Bronchial epithelial cell (primary cell): ENCODE results near the gene ARID5B. TPM values are rescaled to one million over a fixed set of nuclear protein-coding genes. Genes with fewer than 3 reads are reported as not detected.

Experiments used
- DNase-seq: peaks from one replicate; pipeline ENCODE4 v3.0.0-alpha.2; 2010; ENCODE audit warnings: low read depth
- FAIRE-seq: peaks from 2 replicates; lab custom pipeline; 2011; peaks lifted over from hg19 to GRCh38; lab: Jason Lieb, UNC
- H3K27me3 ChIP-seq: 2 replicates; pipeline ENCODE4 v1.5.1; 2011; ENCODE audit warnings: low read length; ENCODE audit not compliant: control insufficient read depth, insufficient read depth
- H3K36me3 ChIP-seq: 2 replicates; pipeline ENCODE4 v1.5.1; 2011; ENCODE audit warnings: low read length; ENCODE audit not compliant: control insufficient read depth, insufficient read depth
- H3K4me3 ChIP-seq: 2 replicates; pipeline ENCODE4 v1.5.1; 2011; ENCODE audit warnings: mild to moderate bottlenecking, low read depth, low read length, control low read depth
- total RNA-seq: library from RNA; depleted of rRNA; stranded (reverse); fragments of >200 nt; gene quantifications from 2 replicates; pipeline ENCODE4 v1.2.1, GENCODE V29; 2014
- TF ChIP-seq, protein P1 (sequence below): IDR thresholded peaks from 2 replicates; pipeline ENCODE4 v1.5.1; 2011; ENCODE audit warnings: mild to moderate bottlenecking, moderate library complexity, low read length, control low read depth, inconsistent platforms; ENCODE audit not compliant: insufficient read depth, severe bottlenecking

Gene ARID5B
- total RNA-seq, 1 donor from 2014 or later: 7.1 TPM

GRCh38 chr10:61965703-61966395, 64.3 kb downstream of the ARID5B start:
- FAIRE-seq (no peak), DNase-seq (no peak)
- TF ChIP-seq, protein P1, sequence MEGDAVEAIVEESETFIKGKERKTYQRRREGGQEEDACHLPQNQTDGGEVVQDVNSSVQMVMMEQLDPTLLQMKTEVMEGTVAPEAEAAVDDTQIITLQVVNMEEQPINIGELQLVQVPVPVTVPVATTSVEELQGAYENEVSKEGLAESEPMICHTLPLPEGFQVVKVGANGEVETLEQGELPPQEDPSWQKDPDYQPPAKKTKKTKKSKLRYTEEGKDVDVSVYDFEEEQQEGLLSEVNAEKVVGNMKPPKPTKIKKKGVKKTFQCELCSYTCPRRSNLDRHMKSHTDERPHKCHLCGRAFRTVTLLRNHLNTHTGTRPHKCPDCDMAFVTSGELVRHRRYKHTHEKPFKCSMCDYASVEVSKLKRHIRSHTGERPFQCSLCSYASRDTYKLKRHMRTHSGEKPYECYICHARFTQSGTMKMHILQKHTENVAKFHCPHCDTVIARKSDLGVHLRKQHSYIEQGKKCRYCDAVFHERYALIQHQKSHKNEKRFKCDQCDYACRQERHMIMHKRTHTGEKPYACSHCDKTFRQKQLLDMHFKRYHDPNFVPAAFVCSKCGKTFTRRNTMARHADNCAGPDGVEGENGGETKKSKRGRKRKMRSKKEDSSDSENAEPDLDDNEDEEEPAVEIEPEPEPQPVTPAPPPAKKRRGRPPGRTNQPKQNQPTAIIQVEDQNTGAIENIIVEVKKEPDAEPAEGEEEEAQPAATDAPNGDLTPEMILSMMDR: no peak
- H3K4me3 ChIP-seq: no peak overlapping the region
- no peaks in the 10 kb centered on the region for H3K27me3 ChIP-seq
- H3K36me3 ChIP-seq: peaks cover 3% of the 10 kb centered on the region

GRCh38 chr10:61967298-61967697, 65.8 kb downstream of the ARID5B start:
- no peak overlapping the region for H3K4me3 ChIP-seq
- FAIRE-seq: no peak
- H3K27me3 ChIP-seq: no peaks in the 10 kb centered on the region
- H3K36me3 ChIP-seq: peaks cover 3% of the 10 kb centered on the region
- TF ChIP-seq, protein P1: no peak
- DNase-seq: no peak

DNA sequence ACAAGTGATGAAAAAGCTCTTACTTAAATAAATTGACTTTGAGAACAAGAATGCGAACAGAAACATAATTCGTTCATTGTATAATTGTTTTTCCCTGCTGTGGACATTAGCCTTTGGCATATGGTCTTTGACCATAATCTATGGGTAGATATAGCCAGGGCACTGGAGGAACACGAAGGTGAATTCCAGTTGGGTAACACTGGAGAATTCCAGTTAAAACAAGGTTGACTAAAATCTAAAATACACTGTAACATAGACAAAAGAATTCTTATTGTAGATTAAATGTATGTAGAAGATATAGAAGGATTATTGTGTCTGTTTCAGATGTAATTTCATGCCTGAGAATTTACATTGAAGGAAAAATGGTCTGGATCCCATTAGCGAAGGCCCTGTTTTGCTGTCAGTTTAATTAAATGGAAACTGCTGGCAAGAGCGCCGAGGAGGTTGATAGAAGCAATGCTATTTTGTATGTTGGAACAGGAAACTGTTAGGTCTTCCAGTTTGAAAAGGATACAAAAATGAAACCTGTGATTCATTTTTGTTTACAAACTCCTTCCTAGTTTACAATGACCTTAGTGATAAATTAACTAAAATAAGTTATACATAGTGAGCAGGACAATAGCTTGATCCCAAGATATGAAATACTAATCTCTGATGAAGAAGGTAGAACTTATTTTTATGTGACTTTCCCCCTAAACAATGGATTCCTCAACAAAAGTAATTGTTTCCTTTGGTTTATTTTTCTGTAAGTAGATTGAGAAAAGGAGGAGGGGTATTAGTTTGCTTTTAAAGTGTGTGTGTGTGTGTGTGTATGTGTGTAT, 68.9 kb downstream of the ARID5B start:
- FAIRE-seq (no peak), DNase-seq (no peak)
- peaks cover 3% of the 10 kb centered on the region for H3K36me3 ChIP-seq
- no peak overlapping the region for H3K4me3 ChIP-seq
- TF ChIP-seq, protein P1: no peak
- no peaks in the 10 kb centered on the region for H3K27me3 ChIP-seq

DNA sequence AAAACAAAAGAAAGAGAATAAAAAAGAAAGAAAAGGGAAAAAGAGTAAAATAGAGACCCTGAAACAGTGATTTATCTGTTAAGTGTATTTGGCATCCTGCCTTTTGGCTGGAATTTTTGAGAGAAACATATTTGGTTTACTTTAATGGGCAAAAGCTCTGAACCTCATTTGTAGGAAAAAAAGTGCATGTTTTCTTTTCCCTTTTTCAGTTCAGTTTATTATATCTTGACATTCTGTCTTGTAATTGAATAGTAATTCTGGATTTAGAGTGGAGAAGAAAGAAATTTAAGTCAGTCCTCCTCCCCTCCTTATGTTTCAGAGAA, 69.5 kb downstream of the ARID5B start:
- DNase-seq: no peak
- Histone ChIP-seq H3K4me3 (no peak overlapping the region), H3K36me3 (peaks cover 3% of the 10 kb centered on the region), H3K27me3 (no peaks in the 10 kb centered on the region)
- TF ChIP-seq, protein P1: no peak
- no peak for FAIRE-seq

- no peak overlapping the region for H3K4me3 ChIP-seq
- peaks cover 4% of the 10 kb centered on the region for H3K36me3 ChIP-seq
- TF ChIP-seq, protein P1: no peak
- no peaks in the 10 kb centered on the region for H3K27me3 ChIP-seq
- FAIRE-seq: no peak
- no peak for DNase-seq
Observed at GRCh38 chr10:61973169-61973568, 71.7 kb downstream of the ARID5B start.

DNA sequence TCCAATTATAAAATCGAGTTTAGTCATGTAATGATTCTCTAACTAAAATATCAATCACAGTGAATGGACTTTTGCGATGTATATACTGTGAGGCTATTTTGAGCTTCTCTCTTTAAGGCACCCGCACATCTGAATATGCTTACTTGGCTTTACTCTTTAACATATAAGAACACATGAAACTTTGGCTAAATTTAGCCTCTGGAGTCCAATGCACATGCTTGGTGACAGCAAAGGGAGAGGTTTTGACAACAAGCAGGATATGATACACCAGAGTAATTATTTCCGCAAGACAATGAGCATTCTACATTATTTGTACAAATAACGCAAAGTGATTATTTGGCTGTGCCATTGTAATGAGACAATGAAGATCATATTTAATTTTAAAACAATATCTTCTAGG, 72.4 kb downstream of the ARID5B start:
- Histone ChIP-seq H3K27me3 (no peaks in the 10 kb centered on the region), H3K4me3 (no peak overlapping the region)
- no peak for FAIRE-seq

More for the DNA sequence above, 72.4 kb downstream of the ARID5B start:
- H3K36me3 ChIP-seq: peaks cover 3% of the 10 kb centered on the region
- TF ChIP-seq, protein P1: no peak
- DNase-seq: no peak
